Measurements from ENCODE around the gene TUBG1. TPM values are rescaled to one million over a fixed set of nuclear protein-coding genes. Genes with fewer than 3 reads are reported as not detected.

TUBG1 gene
- total and polyA plus RNA-seq, 9 donors, result 11.3 to 41.2 (median 25.1) TPM

DNA sequence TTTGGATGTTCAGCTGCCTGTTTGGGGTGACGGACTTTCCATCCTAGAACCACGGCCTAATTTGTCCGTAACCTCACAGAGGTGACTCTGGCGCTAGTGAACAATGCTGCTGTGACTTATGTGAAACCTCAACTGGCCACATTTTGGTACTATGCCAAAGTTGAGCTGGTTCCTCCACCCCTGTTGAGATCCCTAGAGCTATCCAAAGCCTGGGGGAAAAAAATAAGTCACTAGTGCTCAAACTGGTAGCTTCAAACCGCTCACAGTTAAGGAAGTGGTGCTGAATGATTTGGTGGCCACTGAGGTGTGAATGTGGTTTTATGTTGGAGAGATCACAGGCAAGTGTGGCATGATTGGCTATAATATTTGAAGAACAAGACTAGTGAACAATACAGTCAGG lies 38.3 kb downstream of the TUBG1 start:
- no peaks in the 10 kb centered on the region for H3K4me1 ChIP-seq (ENCODE audit: insufficient read depth)
- DNase-seq, result no peak
- no peaks in the 10 kb centered on the region for H3K27me3 ChIP-seq
- H3K36me3 ChIP-seq, result no peaks in the 10 kb centered on the region
- no peak overlapping the region for H3K27ac ChIP-seq
- WGBS, 3 donors, result 86 to 92% (median 91%) methylated on average over 5 of the region's 5 CpGs
- no peaks in the 10 kb centered on the region for H3K9me3 ChIP-seq
- intact Hi-C loops (cut with DNase I), result no loop called here
- TF ChIP-seq EP300 (IDR thresholded peaks at IDR 0.05) (no peak), POLR2A (IDR thresholded peaks at IDR 0.05) (no peak)
- TF ChIP-seq, protein P1, sequence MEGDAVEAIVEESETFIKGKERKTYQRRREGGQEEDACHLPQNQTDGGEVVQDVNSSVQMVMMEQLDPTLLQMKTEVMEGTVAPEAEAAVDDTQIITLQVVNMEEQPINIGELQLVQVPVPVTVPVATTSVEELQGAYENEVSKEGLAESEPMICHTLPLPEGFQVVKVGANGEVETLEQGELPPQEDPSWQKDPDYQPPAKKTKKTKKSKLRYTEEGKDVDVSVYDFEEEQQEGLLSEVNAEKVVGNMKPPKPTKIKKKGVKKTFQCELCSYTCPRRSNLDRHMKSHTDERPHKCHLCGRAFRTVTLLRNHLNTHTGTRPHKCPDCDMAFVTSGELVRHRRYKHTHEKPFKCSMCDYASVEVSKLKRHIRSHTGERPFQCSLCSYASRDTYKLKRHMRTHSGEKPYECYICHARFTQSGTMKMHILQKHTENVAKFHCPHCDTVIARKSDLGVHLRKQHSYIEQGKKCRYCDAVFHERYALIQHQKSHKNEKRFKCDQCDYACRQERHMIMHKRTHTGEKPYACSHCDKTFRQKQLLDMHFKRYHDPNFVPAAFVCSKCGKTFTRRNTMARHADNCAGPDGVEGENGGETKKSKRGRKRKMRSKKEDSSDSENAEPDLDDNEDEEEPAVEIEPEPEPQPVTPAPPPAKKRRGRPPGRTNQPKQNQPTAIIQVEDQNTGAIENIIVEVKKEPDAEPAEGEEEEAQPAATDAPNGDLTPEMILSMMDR (IDR thresholded peaks at IDR 0.05), result no peak
- H3K4me3 ChIP-seq, result no peak overlapping the region

DNA sequence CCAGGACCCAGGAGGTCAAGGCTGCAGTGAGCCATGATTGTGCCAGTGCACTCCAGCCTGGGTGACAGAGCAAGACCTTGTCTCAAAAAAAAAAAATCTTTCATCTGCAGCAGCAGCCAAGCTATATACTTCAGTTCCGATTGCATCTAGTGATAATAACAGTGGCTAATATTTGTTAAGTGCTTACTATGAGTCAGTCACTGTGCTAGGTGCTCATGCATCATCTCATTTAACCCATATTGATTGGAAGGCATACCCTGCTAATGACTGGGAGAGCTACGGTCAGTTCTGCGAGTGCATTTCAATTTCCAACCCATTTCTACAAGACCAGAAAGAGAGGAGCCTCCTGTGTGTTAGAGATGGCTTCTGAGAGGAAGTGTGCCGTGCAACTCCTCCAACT lies 41.9 kb downstream of the TUBG1 start:
- 77 to 88% (median 80%) methylated on average over 4 of the region's 4 CpGs for WGBS, 3 donors
- H3K9me3 ChIP-seq, result no peaks in the 10 kb centered on the region
- DNase-seq, result no peak
- no peaks in the 10 kb centered on the region for H3K36me3 ChIP-seq
- no peak overlapping the region for H3K27ac ChIP-seq
- peaks cover 5% of the 10 kb centered on the region for H3K4me1 ChIP-seq (ENCODE audit: insufficient read depth)
- H3K27me3 ChIP-seq, result no peaks in the 10 kb centered on the region
- intact Hi-C loops (cut with DNase I), result no loop called here
- no peak overlapping the region for H3K4me3 ChIP-seq
- no peak for TF ChIP-seq EP300 (IDR thresholded peaks at IDR 0.05)
- TF ChIP-seq, protein P1 (IDR thresholded peaks at IDR 0.05), result no peak
- TF ChIP-seq POLR2A (IDR thresholded peaks at IDR 0.05), result no peak

DNA sequence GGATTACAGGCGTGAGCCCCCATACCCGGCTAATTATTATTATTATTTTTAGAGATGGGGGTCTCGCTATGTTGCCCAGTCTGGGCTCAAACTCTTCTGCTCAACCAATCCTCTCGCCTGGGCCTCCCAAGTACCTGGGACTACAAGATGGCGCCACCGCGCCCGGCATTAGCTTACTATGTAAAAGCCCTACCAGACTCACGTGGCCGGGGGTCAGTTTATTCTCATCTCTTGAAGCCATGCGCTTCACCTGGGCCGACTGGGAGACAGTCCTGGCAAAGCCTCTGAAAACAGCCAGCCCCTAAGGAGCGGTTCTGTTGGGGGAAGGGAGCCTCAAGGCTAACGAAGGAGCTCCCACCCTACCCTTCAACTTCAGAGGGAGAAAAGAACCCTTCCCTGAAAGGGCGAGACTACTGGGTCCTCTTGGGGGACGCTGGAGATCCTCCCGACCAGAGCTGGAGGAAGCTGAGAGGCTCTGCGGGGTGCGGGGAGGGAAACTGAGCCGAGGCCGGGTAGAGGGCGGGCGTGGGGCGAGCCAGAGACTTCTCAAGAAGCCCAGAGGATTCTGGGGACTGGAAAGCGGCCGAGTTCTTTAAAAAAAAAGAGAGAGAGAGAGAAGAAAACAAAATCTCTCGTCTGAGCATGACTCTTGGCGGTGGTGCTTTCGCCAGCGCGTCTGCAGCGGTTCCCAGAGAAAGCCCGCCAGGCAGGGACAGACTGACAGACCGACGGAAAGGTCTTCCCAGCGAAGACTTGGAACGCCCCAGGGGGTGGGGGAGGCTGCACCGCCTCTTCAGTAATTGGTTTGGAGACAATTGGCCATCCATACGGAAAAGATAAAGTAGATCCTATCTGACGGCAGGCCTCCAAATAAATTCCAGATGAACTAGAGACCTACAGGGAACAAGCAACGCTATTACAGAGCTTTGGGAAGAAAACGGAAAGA lies 44.0 kb downstream of the TUBG1 start:
- DNase-seq, result peak; percentile 72 to 83 (median 75)
- no peak for TF ChIP-seq POLR2A (IDR thresholded peaks at IDR 0.05)
- TF ChIP-seq, protein P1 (IDR thresholded peaks at IDR 0.05), result no peak
- TF ChIP-seq EP300 (IDR thresholded peaks at IDR 0.05), result no peak
- peaks cover 5% of the 10 kb centered on the region for H3K4me1 ChIP-seq (ENCODE audit: insufficient read depth)
- intact Hi-C loops (cut with DNase I), result no loop called here
- H3K9me3 ChIP-seq, result no peaks in the 10 kb centered on the region
- peak overlapping the region; percentile 77 to 82 for H3K27ac ChIP-seq
- no peaks in the 10 kb centered on the region for H3K36me3 ChIP-seq
- H3K27me3 ChIP-seq, result no peaks in the 10 kb centered on the region
- WGBS, 3 donors, result 19% methylated on average over 42 of the region's 42 CpGs
- peak overlapping the region; percentile 39 for H3K4me3 ChIP-seq

DNA sequence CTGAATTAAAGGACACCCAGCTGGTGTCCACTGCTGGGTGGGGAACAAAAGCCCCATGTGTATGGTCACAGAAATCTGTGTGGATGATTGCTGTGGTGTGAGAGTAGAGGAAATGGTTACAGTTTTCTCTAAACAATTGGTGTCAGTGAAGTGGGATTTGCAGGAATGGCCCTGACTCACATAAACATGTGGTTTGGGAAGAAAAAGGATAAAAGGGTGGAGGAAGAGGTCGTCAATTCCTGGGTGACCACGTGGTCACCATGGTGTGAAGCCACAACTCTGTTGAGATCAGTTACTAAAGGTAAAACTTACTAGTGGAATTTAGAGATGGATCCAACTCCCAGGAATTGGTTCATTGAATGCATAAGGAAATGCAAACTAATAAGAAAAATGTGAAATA lies 46.0 kb downstream of the TUBG1 start:
- no peak for DNase-seq
- Histone ChIP-seq H3K27me3 (no peaks in the 10 kb centered on the region), H3K4me3 (no peak overlapping the region), H3K4me1 (ENCODE audit: insufficient read depth) (peaks cover 5% of the 10 kb centered on the region), H3K9me3 (no peaks in the 10 kb centered on the region), H3K36me3 (no peaks in the 10 kb centered on the region), H3K27ac (no peak overlapping the region)
- intact Hi-C loops (cut with DNase I), result no loop called here
- WGBS, 3 donors, result 25 to 34% (median 27%) methylated on average over 2 of the region's 2 CpGs
- TF ChIP-seq POLR2A (IDR thresholded peaks at IDR 0.05), result no peak
- TF ChIP-seq, protein P1 (IDR thresholded peaks at IDR 0.05), result no peak
- no peak for TF ChIP-seq EP300 (IDR thresholded peaks at IDR 0.05)
